Measurements from ENCODE around the gene LILRB5.
"Not testable (repeated sequence)": the region's sequence is repeated elsewhere in the genome, so short reads cannot be mapped to it uniquely, and the experiment has no call there.

LILRB5 gene

DNA sequence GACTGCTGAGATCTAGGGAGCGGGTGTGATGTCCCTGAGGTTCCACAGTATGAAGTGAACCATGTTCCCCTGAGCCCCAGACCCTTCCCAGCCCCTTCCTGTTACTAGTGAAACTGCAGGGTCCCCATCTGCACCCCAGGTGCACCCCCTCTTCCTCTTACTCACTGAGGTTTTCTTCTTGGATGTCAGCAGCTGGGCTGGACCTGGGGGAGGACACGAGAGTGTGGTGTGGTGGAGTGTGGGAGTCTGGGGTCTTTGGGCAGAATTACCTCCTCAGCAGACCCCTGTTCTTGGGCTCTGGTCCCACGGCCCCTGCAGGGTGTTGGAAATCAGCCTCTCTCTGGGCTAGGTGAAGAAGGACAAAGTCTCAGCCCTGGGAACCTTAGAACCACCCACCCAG is 11.1 kb downstream of the LILRB5 start:
- no peak for DNase-seq (ENCODE audit: extremely low read depth in 1 of 2, low read depth in 1 of 2)

GRCh38 chr19:54243809-54244208 is 13.3 kb downstream of the LILRB5 start:
- DNase-seq (ENCODE audit: extremely low read depth in 1 of 2, low read depth in 1 of 2): not testable (repeated sequence)

DNA sequence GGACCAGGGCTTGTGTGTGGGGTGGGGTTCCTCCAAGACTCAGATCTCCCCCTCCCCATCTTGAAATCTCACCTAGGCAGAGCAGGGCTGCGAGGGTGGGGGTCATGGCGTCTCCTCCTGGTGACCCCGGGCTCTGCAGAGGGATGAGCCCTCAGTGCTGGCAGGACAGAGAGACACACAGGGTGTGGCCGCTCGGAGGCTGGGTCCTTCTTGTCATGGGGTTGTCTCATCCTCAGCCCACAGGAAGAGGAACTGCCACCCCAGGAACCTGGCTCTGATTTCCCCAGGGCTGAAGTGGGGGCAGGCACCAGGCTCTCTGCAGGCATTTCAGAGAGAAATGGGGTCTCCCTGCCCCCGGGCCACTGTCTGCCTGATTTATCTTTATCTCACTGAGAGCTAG is 14.4 kb downstream of the LILRB5 start, which contains the start of gene LILRA6:
TSS of gene LILRA6 (minus strand) at position 145 of the 400 bp plus-strand sequence.
- DNase-seq (ENCODE audit: extremely low read depth in 1 of 2, low read depth in 1 of 2): not testable (repeated sequence)

DNA sequence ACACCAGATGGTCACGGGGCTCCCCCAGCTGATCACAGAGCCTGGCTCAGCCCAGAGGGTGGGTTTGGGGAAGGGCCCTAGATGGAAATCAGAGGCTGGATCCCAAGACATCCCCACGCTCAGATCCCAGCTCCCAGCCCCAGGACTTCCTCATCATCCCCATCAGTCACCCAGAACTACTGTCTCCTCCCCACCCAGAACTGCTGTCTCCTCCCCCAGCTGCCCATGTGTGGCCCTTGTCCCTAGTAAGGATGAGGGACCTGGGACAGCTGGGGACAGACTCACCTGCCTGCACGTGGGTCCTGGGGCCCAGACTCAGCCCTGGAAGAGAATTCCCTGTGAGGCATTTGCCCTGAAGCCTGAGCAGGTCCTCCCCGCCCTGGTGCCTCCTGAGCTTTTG is 14.8 kb downstream of the LILRB5 start:
- DNase-seq (ENCODE audit: extremely low read depth in 1 of 2, low read depth in 1 of 2): not testable (repeated sequence)

- DNase-seq (ENCODE audit: extremely low read depth in 1 of 2, low read depth in 1 of 2): not testable (repeated sequence)
Measured at GRCh38 chr19:54240372-54241336, 16.4 kb downstream of the LILRB5 start.

GRCh38 chr19:54239491-54240371 is 17.3 kb downstream of the LILRB5 start:
- not testable (repeated sequence) for DNase-seq (ENCODE audit: extremely low read depth in 1 of 2, low read depth in 1 of 2)

- DNase-seq (ENCODE audit: extremely low read depth in 1 of 2, low read depth in 1 of 2): no peak
Measured at GRCh38 chr19:54233941-54234340, 23.1 kb downstream of the LILRB5 start.

GRCh38 chr19:54231077-54231931 is 25.8 kb downstream of the LILRB5 start:
- DNase-seq (ENCODE audit: extremely low read depth in 1 of 2, low read depth in 1 of 2): peak in 1 of 2 donors; percentile 66

DNA sequence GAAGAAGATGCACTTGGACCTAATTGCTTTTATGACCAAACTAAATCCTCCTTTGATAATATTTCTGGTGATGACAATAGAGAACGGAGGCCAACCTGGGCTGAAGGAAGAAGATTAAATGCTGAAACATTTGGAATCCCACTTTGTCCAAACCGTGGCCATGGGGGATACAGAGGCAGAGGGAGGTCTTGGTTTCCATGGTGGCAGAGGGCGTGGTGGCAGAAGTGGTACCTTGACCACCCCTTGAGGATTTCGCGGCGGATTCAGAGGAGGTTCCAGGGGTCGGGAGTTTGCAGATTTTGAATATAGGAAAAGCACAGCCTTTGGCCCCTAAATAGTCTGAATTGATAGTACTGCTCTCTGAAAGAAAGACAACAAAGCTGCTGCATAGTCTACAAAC is 27.0 kb downstream of the LILRB5 start:
- DNase-seq (ENCODE audit: extremely low read depth in 1 of 2, low read depth in 1 of 2): no peak

- no peak for DNase-seq (ENCODE audit: extremely low read depth in 1 of 2, low read depth in 1 of 2)
Measured at GRCh38 chr19:54229146-54229545, 27.9 kb downstream of the LILRB5 start.

DNA sequence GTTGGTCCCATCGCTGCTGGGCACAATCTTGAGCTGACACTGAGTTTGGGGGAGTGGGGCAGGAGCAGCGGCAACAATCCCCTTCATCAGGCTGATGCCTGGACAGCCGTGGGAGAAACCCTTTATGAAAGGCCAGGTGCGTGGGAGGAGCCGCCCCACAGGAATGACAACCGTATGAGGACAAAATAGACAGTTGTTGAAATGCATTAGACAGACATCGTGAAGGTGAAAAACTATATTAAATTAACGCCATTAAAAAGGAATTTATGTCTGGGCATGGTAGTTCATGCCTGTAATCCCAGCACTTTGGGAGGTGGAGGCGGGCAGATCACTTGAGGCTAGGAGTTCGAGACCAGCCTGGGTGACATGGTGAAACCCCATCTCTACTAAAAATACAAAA is 32.5 kb downstream of the LILRB5 start:
- DNase-seq (ENCODE audit: extremely low read depth in 1 of 2, low read depth in 1 of 2): not testable (repeated sequence)

DNA sequence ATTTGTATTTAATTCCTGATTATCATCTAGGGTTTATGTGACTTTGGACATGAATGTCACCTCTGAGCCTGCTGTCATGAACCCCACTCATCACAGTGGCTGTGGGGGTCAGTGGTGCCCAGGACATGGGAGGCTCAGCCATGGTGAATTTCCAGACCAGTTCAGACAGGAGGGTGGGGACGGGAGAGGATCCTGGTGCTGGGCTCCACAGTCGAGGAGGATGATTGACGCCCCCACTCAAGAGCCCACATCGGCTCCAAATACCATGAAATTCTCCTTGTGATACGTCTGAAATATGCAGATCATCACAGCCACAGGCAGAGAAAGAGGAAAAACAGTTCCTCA is 33.2 kb downstream of the LILRB5 start:
- not testable (repeated sequence) for DNase-seq (ENCODE audit: extremely low read depth in 1 of 2, low read depth in 1 of 2)

- DNase-seq (ENCODE audit: extremely low read depth in 1 of 2, low read depth in 1 of 2): not testable (repeated sequence)
Measured at GRCh38 chr19:54223277-54223936, 33.7 kb downstream of the LILRB5 start.

DNA sequence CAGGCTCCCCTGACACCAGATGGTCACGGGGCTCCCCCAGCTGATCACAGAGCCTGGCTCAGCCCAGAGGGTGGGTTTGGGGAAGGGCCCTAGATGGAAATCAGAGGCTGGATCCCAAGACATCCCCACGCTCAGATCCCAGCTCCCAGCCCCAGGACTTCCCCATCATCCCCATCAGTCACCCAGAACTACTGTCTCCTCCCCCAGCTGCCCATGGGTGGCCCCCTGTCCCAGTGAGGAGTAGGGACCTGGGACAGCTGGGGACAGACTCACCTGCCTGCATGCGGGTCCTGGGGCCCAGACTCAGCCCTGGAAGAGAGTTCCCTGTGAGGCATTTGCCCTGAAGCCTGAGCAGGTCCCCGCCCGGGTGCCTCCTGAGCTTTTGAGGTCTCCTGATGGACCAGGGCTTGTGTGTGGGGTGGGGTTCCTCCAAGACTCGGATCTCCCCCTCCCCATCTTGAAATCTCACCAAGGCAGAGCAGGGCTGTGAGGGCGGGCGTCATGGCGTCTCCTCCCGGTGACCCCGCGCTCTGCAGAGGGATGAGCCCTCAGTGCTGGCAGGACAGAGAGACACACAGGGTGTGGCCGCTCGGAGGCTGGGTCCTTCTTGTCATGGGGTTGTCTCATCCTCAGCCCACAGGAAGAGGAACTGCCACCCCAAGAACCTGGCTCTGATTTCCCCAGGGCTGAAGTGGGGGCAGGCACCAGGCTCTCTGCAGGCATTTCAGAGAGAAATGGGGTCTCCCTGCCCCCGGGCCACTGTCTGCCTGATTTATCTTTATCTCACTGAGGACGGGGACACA is 34.4 kb downstream of the LILRB5 start, which contains the start of gene LILRB3:
TSS of gene LILRB3 (minus strand) at position 534 of the 803 bp plus-strand sequence. CDS start at position 503, 31 bp downstream.
- DNase-seq (ENCODE audit: extremely low read depth in 1 of 2, low read depth in 1 of 2): not testable (repeated sequence)

DNA sequence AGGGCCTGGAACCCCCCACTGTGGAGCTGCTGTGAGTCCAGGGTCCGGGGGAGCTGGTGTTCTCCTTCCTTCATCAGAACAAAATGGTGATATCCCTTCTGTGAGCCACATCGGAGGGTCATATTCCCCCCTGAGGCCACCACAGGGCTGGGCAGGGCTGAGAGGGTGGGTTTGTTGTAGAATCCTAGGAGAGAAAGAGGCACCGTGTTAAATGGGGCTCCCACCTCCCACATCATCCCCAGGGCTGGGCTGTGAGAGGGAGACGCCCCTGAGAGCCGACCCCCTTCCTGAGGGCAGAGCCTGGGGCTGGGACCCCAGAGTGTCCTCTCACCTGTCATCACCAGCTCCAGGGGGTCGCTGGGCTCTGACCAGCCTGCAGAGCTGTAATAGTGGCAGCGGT is 35.1 kb downstream of the LILRB5 start:
- DNase-seq (ENCODE audit: extremely low read depth in 1 of 2, low read depth in 1 of 2): not testable (repeated sequence)

DNA sequence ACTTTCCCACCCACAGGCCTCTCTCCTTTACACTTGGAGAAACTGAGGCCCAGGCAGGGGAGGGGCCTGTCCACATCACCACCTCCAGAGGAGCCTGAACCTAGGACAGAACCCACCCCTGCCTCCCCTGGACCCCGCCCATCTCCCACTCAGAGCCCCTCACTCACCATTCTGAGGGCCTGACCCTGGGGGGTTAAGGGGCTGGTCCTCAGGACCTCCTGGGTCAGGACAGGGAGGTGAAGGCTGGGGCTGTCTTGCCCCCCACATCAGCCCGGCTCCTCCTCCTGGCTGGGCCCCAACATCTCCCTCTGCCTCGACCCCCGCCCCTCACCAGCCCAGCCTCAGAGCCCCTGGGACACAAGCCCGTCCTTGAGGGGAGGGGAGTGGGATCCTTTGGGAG is 37.4 kb downstream of the LILRB5 start:
- not testable (repeated sequence) for DNase-seq (ENCODE audit: extremely low read depth in 1 of 2, low read depth in 1 of 2)

DNA sequence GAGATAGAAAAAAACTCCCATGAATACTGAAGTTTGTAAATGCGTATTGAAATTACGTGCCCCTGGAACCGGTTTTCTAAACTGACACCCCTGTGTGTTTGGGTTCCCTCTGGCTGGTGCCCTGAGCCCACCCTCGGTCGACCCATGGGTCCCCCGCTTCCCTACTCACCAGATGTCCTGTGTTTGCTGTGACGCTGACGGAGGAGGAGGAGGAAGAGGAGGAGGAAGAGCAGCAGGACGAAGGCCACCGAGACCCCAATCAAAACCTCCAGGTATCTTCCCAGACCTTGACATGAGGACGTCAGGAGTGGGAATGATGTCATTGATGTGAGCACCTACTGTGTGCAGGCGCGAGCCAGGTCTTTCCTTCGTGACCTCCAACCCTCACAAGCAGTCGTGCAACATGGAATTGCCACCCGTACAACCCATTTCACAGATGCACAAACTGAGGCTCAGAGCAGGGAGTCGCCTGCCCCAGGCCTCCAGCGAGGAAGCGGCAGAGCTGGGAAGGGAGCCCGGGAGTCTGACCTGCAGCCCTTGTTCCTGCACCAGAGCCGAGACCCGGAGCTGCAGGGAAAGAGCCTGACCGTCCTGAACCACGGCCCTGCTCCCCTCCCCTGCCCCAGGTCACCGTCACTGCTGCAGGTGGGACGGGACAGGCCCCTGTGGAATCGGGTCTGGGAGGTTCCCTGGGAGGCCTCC is 38.0 kb downstream of the LILRB5 start:
- no peak for DNase-seq (ENCODE audit: extremely low read depth in 1 of 2, low read depth in 1 of 2)

- no peak for DNase-seq (ENCODE audit: extremely low read depth in 1 of 2, low read depth in 1 of 2)
Measured at GRCh38 chr19:54218259-54218658, 38.8 kb downstream of the LILRB5 start.
